GM13976 (cell line): ENCODE measurements around the gene TGFB3.

Experiments
- DNase-seq: peaks from one replicate; pipeline ENCODE4 v3.0.0; 2012; ENCODE audit warnings: low spot score
- in situ Hi-C: fragments of 300-500 bp; cut with MboI; formaldehyde crosslinking; loops from one replicate; pipeline ENCODE4 v1.12.0; 2022; ENCODE audit warnings: low sequenced_read_pairs, mixed read lengths, inconsistent platforms; ENCODE audit not compliant: unreplicated experiment
- TF ChIP-seq, protein P1 (sequence below): IDR thresholded peaks from 2 replicates; pipeline ENCODE4 v1.5.1; 2012; ENCODE audit warnings: borderline replicate concordance, mild to moderate bottlenecking; ENCODE audit not compliant: insufficient read depth; ENCODE audit errors: extremely low read depth, missing control alignments, control extremely low read depth

TGFB3 gene

DNA sequence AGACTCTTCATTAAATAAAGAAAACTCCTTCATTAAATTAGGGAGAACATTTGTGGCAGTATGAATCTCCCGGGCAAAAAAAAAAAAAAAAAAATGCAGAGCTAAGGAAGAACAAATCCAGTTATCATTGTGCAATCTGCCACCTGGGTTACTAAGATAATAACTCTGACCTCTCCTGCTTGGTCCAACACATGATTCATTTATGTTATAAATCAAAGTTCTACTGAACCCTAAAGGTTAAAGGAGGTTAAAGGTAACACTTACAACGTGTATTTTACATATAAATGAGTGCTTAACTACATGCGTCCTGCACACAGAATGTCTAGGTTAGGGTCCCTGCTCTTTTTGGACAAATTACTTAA lies 4.2 kb downstream of the TGFB3 start:
- no peak for DNase-seq
- TF ChIP-seq, protein P1, sequence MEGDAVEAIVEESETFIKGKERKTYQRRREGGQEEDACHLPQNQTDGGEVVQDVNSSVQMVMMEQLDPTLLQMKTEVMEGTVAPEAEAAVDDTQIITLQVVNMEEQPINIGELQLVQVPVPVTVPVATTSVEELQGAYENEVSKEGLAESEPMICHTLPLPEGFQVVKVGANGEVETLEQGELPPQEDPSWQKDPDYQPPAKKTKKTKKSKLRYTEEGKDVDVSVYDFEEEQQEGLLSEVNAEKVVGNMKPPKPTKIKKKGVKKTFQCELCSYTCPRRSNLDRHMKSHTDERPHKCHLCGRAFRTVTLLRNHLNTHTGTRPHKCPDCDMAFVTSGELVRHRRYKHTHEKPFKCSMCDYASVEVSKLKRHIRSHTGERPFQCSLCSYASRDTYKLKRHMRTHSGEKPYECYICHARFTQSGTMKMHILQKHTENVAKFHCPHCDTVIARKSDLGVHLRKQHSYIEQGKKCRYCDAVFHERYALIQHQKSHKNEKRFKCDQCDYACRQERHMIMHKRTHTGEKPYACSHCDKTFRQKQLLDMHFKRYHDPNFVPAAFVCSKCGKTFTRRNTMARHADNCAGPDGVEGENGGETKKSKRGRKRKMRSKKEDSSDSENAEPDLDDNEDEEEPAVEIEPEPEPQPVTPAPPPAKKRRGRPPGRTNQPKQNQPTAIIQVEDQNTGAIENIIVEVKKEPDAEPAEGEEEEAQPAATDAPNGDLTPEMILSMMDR: no peak
- in situ Hi-C loops: no loop called here

DNA sequence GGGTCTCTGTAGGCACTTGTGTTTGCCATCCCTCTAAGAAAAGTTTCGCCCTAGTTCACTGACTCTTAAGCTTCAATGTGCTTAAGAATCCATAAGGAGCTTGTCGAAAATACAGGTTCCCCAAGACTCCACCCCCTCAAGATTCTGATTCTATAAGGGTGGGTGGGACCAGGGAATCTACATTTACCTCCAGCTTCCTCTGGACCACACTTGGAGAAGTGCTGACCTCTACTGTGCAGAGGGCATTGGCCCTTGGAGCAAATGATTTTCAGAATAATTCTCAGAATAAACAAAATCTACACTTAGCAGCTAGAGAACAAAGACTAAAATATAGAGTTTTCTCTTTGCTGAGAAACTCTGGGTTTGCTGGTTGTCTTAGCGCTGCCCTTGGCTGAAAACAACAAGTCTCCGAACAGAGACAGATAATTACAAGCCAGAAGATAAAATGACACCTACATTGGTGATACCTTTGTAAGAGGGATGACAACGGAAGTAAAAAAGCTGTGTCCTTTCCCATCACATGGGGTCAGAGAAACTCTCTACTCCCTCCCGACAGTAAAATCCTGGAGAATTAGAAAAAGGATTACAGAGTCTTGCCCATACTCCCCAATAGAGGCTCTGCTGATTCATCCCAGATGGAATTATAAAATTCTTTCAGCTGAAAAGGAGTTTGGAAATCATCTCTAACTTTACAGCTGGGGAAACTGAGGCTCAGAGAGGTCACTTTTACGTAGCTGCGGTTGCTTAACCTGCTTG lies 4.8 kb downstream of the TGFB3 start:
- in situ Hi-C loops: no loop called here
- no peak for DNase-seq

DNA sequence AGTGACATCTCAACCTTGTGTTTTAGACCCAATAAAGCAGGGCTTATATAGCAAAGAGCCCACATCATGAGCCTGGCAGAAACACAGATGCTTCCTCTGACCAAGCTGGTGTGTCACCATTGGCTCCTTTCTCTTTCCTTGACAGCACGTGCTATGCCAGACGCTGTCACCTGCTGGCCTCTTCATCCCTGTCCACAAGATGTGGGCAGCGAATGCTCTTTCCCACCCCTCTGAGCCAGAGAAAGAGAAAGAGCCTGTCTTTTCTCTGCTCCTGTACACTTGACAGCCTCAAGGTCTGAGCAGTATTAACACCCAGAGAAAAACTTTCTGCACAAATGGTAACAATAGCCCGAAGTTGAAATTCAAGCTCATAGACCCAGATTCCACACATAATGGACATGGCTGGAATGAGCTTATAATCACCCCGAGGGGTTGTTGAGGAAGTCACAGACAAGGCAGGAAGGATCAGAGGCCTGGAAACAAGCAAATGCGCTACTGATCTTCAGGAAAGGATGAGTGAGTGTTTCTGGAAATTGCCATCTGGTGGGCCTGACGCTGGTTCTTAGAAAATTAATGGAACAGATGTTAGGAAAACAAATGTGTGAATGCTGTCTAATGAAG lies 8.9 kb downstream of the TGFB3 start:
- in situ Hi-C loops: no loop called here
- TF ChIP-seq, protein P1: no peak
- DNase-seq: no peak

More for the DNA sequence above, 4.8 kb downstream of the TGFB3 start:
- TF ChIP-seq, protein P1: no peak

DNA sequence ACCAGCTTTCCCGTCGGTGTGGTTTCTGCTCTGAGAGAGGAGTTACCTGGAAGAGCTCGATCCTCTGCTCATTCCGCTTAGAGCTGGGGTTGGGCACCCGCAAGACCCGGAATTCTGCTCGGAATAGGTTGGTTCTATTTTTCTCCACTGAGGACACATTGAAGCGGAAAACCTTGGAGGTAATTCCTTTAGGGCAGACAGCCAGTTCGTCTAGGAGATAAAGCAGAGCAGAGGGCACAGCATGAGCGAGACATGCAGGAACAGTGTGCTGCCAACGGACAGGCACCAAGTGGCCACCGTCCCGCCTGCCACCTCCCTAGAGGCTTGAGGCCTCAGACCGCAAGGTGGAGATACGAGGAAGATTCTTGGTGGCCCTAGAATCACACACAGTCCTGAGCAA lies 10.3 kb downstream of the TGFB3 start:
- TF ChIP-seq, protein P1: no peak
- in situ Hi-C loops: no loop called here
- no peak for DNase-seq

DNA sequence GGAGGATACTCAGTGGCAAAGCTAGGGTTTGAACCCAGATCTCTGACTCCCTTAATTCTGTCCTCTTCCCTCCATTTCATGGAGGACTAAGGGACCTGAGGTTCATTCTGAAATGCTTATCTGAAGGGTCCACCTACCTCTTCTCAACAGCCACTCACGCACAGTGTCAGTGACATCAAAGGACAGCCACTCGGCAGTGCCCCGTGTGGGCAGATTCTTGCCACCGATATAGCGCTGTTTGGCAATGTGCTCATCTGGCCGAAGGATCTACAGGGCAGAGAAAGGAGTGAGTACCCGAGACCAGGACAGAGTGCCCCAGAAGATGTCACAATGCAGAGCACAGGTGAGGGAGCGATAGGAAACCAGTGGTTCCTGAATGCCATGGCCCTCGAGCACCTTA lies 10.8 kb downstream of the TGFB3 start:
- no peak for DNase-seq
- TF ChIP-seq, protein P1: no peak
- in situ Hi-C loops: no loop called here

DNA sequence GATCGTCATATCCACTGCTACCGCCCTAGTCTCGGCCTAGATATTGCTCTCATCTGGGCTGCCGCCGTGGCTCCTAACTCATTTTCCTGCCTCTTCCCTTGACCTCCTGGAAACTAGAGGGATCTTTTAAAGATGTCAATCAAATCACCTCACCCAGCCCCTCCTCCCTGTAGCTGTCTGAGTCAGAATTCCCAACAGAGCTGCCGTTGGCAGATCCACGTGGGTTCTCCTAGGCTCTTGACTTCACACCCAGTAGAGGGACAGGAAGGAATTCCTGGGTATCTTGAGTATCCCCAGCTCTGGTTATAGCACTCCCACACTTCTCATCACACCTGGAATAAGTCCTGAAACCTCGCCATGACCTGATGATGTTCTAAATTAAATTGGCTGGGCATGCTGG lies 11.9 kb downstream of the TGFB3 start:
- in situ Hi-C loops: no loop called here
- TF ChIP-seq, protein P1: no peak
- DNase-seq: no peak
